GM12878 (cell line): Measurements from ENCODE around the gene HIBCH. TPM values are rescaled to one million over a fixed set of nuclear protein-coding genes. Genes with fewer than 3 reads are reported as not detected.

Source experiments
- ATAC-seq: fragments of 200-7000 bp; cut with Tn5 transposase; 3 replicates; pipeline ENCODE4 v1.9.1; 2020; ENCODE audit warnings: mild to moderate bottlenecking, moderate library complexity
- BruUV-seq: library from RNA; stranded (reverse); fragments of 400-500 nt; replicated peaks from 2 replicates; lab custom pipeline; 2021; lab: Mats Ljungman, UMichigan
- CTCF ChIA-PET: fragments of 300-600 bp; sonication (Branson Sonifier 250); formaldehyde crosslinking; extraction: SDS; loops from one replicate; lab custom pipeline; 2021; ENCODE audit warnings: inconsistent platforms; lab: Yijun Ruan, JAX
- POLR2A ChIA-PET: fragments of 350-600 bp; formaldehyde crosslinking; extraction: SDS; loops from one replicate; lab custom pipeline; 2021; ENCODE audit warnings: inconsistent platforms; lab: Charles Lee
- RAD21 ChIA-PET: fragments of 300-600 bp; sonication (Branson Sonifier 250); formaldehyde crosslinking; loops from one replicate; lab custom pipeline; 2023; ENCODE audit warnings: antibody characterized with exemption; ENCODE audit not compliant: unreplicated experiment; lab: Charles Lee
- SMC1A ChIA-PET: fragments of 300-600 bp; sonication (Branson Sonifier 250); formaldehyde crosslinking; loops from one replicate; lab custom pipeline; 2023; ENCODE audit not compliant: unreplicated experiment, uncharacterized antibody; lab: Charles Lee
- DNase-seq: peaks from one replicate; pipeline ENCODE4 v3.0.0-alpha.2; 2011; ENCODE audit warnings: low read depth, low spot score
- FAIRE-seq: peaks from 3 replicates; lab custom pipeline; 2011; peaks lifted over from hg19 to GRCh38; lab: Jason Lieb, UNC
- H2AFZ ChIP-seq: 2 replicates; pipeline ENCODE4 v1.6.0; 2011; ENCODE audit warnings: low read depth, low read length, control low read depth; ENCODE audit not compliant: control insufficient read depth
- H3K27ac ChIP-seq: 2 replicates; pipeline ENCODE4 v1.5.1; 2011; ENCODE audit warnings: control low read depth; ENCODE audit not compliant: control insufficient read depth, insufficient read depth
- H3K27me3 ChIP-seq, 2 experiments: replicated peaks in 1 of 2; 2 replicates each; pipeline versions ENCODE4 v1.6.0 to v1.6.1; 2011; ENCODE audit warnings: low read length in 1 of 2; ENCODE audit not compliant: control insufficient read depth in 2 of 2, insufficient read depth in 2 of 2
- H3K36me3 ChIP-seq, 2 experiments: 2 replicates each; pipeline ENCODE4 v1.5.1; 2011; ENCODE audit warnings: low read length in 1 of 2; ENCODE audit not compliant: control insufficient read depth in 2 of 2, insufficient read depth in 2 of 2
- H3K4me1 ChIP-seq: 2 replicates; pipeline ENCODE4 v1.6.1; 2011; ENCODE audit warnings: mild to moderate bottlenecking, low read length, moderate library complexity, mixed read lengths; ENCODE audit not compliant: control insufficient read depth, insufficient read depth
- H3K4me2 ChIP-seq: 2 replicates; pipeline ENCODE4 v1.6.0; 2011; ENCODE audit warnings: control low read depth; ENCODE audit not compliant: control insufficient read depth, insufficient read depth
- H3K4me3 ChIP-seq: fragments of 200-600 bp; sonication (generic); 2 replicates; pipeline ENCODE4 v1.5.1; 2016
- H3K79me2 ChIP-seq: 2 replicates; pipeline ENCODE4 v1.6.0; 2011; ENCODE audit warnings: low read length; ENCODE audit not compliant: control insufficient read depth, insufficient read depth
- H3K9ac ChIP-seq: 2 replicates; pipeline ENCODE4 v1.8.0; 2011; ENCODE audit warnings: low read length, control low read depth, mixed read lengths; ENCODE audit not compliant: control insufficient read depth, insufficient read depth
- H3K9me3 ChIP-seq: replicated peaks from 3 replicates; pipeline ENCODE4 v1.5.1; 2011; ENCODE audit warnings: mild to moderate bottlenecking, low read length; ENCODE audit not compliant: control insufficient read depth, insufficient read depth
- H4K20me1 ChIP-seq: 2 replicates; pipeline ENCODE4 v1.6.0; 2011; ENCODE audit not compliant: control insufficient read depth, insufficient read depth
- CBFB ChIP-seq: IDR thresholded peaks from 2 replicates; pipeline ENCODE4 v1.6.1; 2016; ENCODE audit warnings: antibody characterized with exemption, low read depth
- NFYB ChIP-seq: IDR thresholded peaks from 2 replicates; pipeline ENCODE4 v1.6.1; 2011; ENCODE audit warnings: low read depth, mild to moderate bottlenecking, low read length, improper control_type of control experiment, moderate library complexity; ENCODE audit not compliant: insufficient read depth
- SIX5 ChIP-seq: IDR thresholded peaks from 2 replicates; pipeline ENCODE4 v1.6.1; 2011; ENCODE audit warnings: mild to moderate bottlenecking, low read depth, low read length, moderate library complexity; ENCODE audit not compliant: severe bottlenecking
- SMAD5 ChIP-seq: IDR thresholded peaks from 2 replicates; pipeline ENCODE4 v1.6.1; 2016; ENCODE audit warnings: antibody characterized with exemption, low read depth
- ZNF217 ChIP-seq: fragments of 450-650 bp; IDR thresholded peaks from 2 replicates; pipeline ENCODE4 v1.6.1; 2017; ENCODE audit warnings: antibody characterized with exemption, mild to moderate bottlenecking
- ZNF24 ChIP-seq: fragments of 450-650 bp; IDR thresholded peaks from 2 replicates; pipeline ENCODE4 v1.6.1; 2017; ENCODE audit warnings: antibody characterized with exemption, mild to moderate bottlenecking
- in situ Hi-C: fragments of 300-500 bp; cut with MboI; formaldehyde crosslinking; loops from 9 replicates; pipeline ENCODE4 v1.14.3; 2018; ENCODE audit warnings: mixed read lengths
- intact Hi-C: fragments of 100-400 bp; cut with micrococcal nuclease; formaldehyde crosslinking; loops from one replicate; pipeline ENCODE4 v1.14.2; 2022; ENCODE audit not compliant: unreplicated experiment
- polyA plus RNA-seq, 11 experiments: library from polyadenylated mRNA; depleted of rRNA in 4 of 11; unstranded in 6 of 11; stranded (reverse) in 5 of 11; fragments of >200 nt; fragmentation: Nextera tagmentation in 4 of 11; fragmentation: Illumina TruSeq in 1 of 11; extraction: Ambion mirVana in 4 of 11; extraction: Trizol in 1 of 11; gene quantifications; 1 replicate in 1 of 11; 2 replicates in 10 of 11; pipeline versions ENCODE4 v1.2.1 to v1.2.3, GENCODE V29; 2011 to 2016; ENCODE audit warnings: inconsistent platforms in 2 of 11, missing spikeins in 2 of 11, low read depth in 1 of 11
- total RNA-seq, 4 experiments: library from RNA; depleted of rRNA in 3 of 4; stranded (reverse); fragments of >200 nt in 3 of 4; fragmentation: Illumina TruSeq in 1 of 4; extraction: Trizol in 1 of 4; gene quantifications; 2 replicates each; pipeline versions ENCODE4 v1.2.1 to v1.2.3, GENCODE V29; 2013 to 2021

Gene HIBCH
- total and polyA plus RNA-seq, 10 of the 15 experiments (the other 5 are each of a cell fraction or from before 2014, with no cell fraction given) = 22.3 to 81.0 (median 37.4) TPM

- Histone ChIP-seq H3K27me3 (no peaks in the 10 kb centered on the region), H3K9me3 (no peaks in the 10 kb centered on the region), H3K79me2 (no peaks in the 10 kb centered on the region), H4K20me1 (no peaks in the 10 kb centered on the region), H3K4me2 (no peak overlapping the region), H3K4me1 (no peaks in the 10 kb centered on the region), H3K27ac (no peak overlapping the region), H2AFZ (0 out of 2 replicates have a peak overlapping the region, but pooled peaks have one; percentile 3), H3K4me3 (no peak overlapping the region), H3K36me3 (no peaks in the 10 kb centered on the region), H3K9ac (no peak overlapping the region)
- no peak for ATAC-seq
- BruUV-seq = no TSS peak
- POLR2A ChIA-PET = interaction anchor here (1.0 kb wide), 1 partner anchor 10 kb away, joined by 3 read pairs; the partner anchor contains the start of gene INPP1
- CTCF ChIA-PET = interaction anchor here (0.6 to 5.0 kb wide), 8 partner anchors 9 to 507 kb away, joined by 3 to 45 read pairs (median 4); partner anchors contain the start of gene INPP1
- SMC1A ChIA-PET = interaction anchor here (1.0 to 5.3 kb wide), 2 partner anchors 9 to 172 kb away, joined by 4 to 46 read pairs; partner anchors contain the start of gene INPP1
- no peak for FAIRE-seq
- intact Hi-C loops (no loop called here), in situ Hi-C loops (no loop called here)
- RAD21 ChIA-PET = interaction anchor here (0.8 to 1.5 kb wide), 2 partner anchors 9 kb away, joined by 3 to 8 read pairs; no protein-coding TSS in a partner anchor
- TF ChIP-seq CBFB (no peak), SIX5 (no peak), ZNF217 (no peak), SMAD5 (no peak), ZNF24 (no peak), NFYB (no peak)
- no peak for DNase-seq
Observed at GRCh38 chr2:190353537-190353899, 33.9 kb upstream of the HIBCH start.
